Activated CD4-positive, alpha-beta T cell treated with anti-CD3 and anti-CD28 coated beads for 24 hours (primary cell): Measurements from ENCODE around the gene OR2K2.
"Not testable (repeated sequence)": the region's sequence is repeated elsewhere in the genome, so short reads cannot be mapped to it uniquely, and the experiment has no call there.

Experiments
- DNase-seq, 2 donors: peaks; one replicate each; pipeline ENCODE4 v3.0.0-alpha.2; 2020; ENCODE audit warnings: low read depth in 2 of 2

Gene OR2K2

GRCh38 chr9:111298111-111298510 is 31.9 kb downstream of the OR2K2 start:
- no peak for DNase-seq

DNA sequence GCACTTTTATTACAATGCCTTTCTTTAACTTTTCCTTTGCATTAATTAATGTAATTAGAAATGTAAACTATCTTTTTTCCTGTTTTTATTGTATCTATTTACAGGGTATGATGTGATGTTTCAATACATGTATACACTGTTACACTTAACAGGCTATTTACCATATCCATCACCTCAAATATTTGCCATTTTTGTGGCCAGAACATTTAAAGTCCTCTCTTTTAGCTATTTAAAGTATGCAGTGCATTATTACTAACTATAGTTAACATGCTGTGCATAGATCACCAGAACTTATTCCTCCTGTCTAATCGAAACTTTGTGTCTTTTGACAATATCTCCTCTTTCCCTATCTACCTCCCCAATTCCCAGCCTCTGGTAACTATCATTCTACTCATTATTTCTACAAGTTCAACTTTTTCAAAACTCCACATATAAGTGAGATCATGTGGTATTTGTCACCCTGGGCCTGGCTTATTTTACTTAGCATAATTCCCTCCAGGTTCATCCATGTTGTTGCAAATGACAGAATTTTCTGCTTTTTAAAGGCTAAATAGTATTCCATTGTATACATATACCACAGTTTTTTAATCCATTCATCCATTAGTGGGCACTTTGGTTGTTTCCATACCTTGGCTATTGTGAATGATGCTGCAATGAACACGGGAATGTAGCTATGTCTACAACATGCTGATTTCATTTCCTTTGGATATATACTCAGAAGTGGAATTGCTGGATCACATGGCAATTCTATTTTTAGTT is 32.8 kb downstream of the OR2K2 start:
- DNase-seq, result no peak

DNA sequence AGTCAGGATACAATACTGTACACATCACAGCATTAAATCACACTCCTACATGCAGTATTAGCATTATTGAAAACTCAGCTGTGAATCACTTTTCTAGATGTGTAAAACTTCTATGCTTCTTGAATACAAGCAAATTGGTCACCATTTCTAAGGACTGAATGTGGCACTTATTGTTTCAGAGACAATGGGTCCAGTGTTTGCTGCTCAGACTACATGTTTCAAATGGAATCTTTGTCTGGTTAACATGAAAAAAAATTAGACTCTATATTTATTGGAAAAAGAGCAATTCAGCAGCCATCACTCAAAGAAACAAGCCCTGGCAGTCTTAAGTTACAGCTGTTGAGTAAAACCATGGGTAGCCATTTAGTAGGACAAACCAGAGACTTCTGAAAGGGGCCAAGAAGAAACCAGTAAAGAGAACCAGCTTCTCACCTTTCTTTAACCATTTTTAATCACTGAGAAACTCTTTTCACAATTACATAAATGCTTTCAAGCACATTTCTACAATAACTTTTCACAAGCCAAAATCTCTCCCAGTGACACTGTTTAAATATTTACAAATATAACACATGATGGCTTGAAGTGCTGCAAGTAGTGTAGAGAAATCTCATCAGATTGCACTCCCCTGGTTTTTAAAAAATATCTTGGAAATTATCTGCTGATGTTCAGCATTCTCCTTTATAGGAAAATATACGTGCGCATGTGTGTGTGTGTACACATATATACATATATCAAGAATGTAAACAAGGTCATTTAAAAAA is 35.2 kb downstream of the OR2K2 start:
- DNase-seq, result no peak

- no peak for DNase-seq
Measured at GRCh38 chr9:111287127-111287526, 42.9 kb downstream of the OR2K2 start.

DNA sequence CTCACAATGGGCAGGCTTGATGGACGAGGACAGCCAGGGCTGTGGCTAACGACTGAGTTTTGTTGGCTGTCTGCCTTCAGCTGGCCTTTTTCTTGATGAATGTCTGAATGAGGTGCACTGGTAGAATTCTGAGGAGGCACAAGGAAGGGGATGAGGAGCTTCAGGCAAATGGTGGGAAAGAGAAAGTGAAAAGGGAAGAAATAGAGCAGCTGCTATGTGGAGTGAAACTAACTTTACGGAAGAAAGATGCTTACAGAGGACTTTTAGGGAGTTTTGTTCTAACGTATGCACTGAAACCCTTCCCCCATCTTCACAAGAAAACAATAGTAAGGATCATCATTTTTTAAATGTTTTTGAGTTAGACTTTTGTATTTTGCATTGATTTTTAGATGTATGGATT is 45.3 kb downstream of the OR2K2 start:
- no peak for DNase-seq

DNA sequence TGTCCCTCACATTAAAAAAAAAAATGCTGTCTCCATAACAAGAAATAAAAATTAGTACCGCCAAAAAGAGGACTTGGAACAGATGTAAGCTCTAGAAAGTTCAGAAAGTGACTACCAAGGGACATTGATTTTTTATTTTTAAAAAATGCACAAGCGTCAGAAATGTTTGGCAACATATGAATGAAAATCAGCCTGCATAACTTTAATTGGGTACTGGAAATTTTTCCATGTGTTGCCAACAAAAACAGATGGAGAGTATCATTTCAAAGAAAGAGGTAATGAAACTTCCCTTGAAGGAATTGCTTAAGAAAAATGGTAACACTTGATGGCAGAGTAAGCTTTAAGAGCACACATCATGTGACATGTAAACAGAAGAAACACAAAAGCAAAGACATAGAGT is 47.2 kb downstream of the OR2K2 start:
- DNase-seq, result no peak

GRCh38 chr9:111280795-111281194 is 49.2 kb downstream of the OR2K2 start:
- not testable (repeated sequence) for DNase-seq
